Endodermal cell (in vitro differentiated cells): ENCODE results near the gene IMPA2. TPM values are rescaled to one million over a fixed set of nuclear protein-coding genes. Genes with fewer than 3 reads are reported as not detected.
A peak's percentile ranks its signal among the peaks of the same experiment; 100 is the strongest.

Experiments
- DNase-seq: peaks from one replicate; pipeline ENCODE4 v3.0.0-alpha.2; 2017
- H3K27ac ChIP-seq: 2 replicates; pipeline ENCODE4 v1.5.1; 2013; ENCODE audit warnings: mild to moderate bottlenecking, low read depth, low read length, moderate library complexity
- H3K27me3 ChIP-seq: 2 replicates; pipeline ENCODE4 v1.6.1; 2013; ENCODE audit warnings: mild to moderate bottlenecking, low read length, moderate library complexity; ENCODE audit not compliant: insufficient read depth, control insufficient read depth, poor library complexity, severe bottlenecking
- H3K36me3 ChIP-seq: 2 replicates; pipeline ENCODE4 v1.7.0; 2013; ENCODE audit warnings: mild to moderate bottlenecking, low read length, moderate library complexity; ENCODE audit not compliant: control insufficient read depth, insufficient read depth
- H3K4me1 ChIP-seq: one replicate; pipeline ENCODE4 v1.7.0; 2013; ENCODE audit warnings: low read length; ENCODE audit not compliant: control insufficient read depth, insufficient read depth
- H3K4me3 ChIP-seq: 2 replicates; pipeline ENCODE4 v1.5.1; 2013; ENCODE audit warnings: mild to moderate bottlenecking, low read length, moderate library complexity
- H3K9ac ChIP-seq: 2 replicates; pipeline ENCODE4 v1.6.1; 2013; ENCODE audit warnings: mild to moderate bottlenecking, low read length, moderate library complexity; ENCODE audit not compliant: poor library complexity, severe bottlenecking; ENCODE audit errors: extremely low read depth
- H3K9me3 ChIP-seq: 2 replicates; pipeline ENCODE4 v1.6.1; 2013; ENCODE audit warnings: mild to moderate bottlenecking, low read length, moderate library complexity; ENCODE audit not compliant: control insufficient read depth
- H3K27ac Mint-ChIP-seq: 2 replicates; pipeline ENCODE4 v1.8.0; 2020; ENCODE audit warnings: mixed read lengths
- H3K27me3 Mint-ChIP-seq: 2 replicates; pipeline ENCODE4 v1.8.0; 2021; ENCODE audit warnings: mild to moderate bottlenecking, mixed read lengths; ENCODE audit not compliant: insufficient read depth
- H3K36me3 Mint-ChIP-seq: 2 replicates; pipeline ENCODE4 v1.8.0; 2020; ENCODE audit warnings: low read depth, mixed read lengths
- H3K4me1 Mint-ChIP-seq: 2 replicates; pipeline ENCODE4 v1.8.0; 2020; ENCODE audit warnings: mixed read lengths
- H3K4me3 Mint-ChIP-seq: 2 replicates; pipeline ENCODE4 v1.8.0; 2020; ENCODE audit warnings: mild to moderate bottlenecking, moderate library complexity, mixed read lengths
- H3K9me3 Mint-ChIP-seq: 2 replicates; pipeline ENCODE4 v1.8.0; 2020; ENCODE audit warnings: mild to moderate bottlenecking, mixed read lengths
- CTCF ChIP-seq: fragments of 200-600 bp; sonication (generic); conservative IDR thresholded peaks from 2 replicates; pipeline ENCODE4 v1.5.0; 2021; ENCODE audit warnings: antibody characterized with exemption, mild to moderate bottlenecking
- WGBS, 2 experiments: methylation state at CpG; one replicate each; pipeline versions ENCODE4 v1.1.5 to v1.1.7; 2013; ENCODE audit warnings: missing lambda C conversion rate in 2 of 2, mixed read lengths in 1 of 2; ENCODE audit not compliant: insufficient coverage in 1 of 2, insufficient read length in 1 of 2; 5-methylcytosine and 5-hydroxymethylcytosine counted together
- total RNA-seq, 2 donors: library from RNA; stranded (reverse); fragmentation: NEBNext Ultra II Directional in 1 of 2; extraction: Animal tissue kit (Norgen Biotek cat#: 25700) in 1 of 2; gene quantifications; 2 replicates in 1 of 2; 3 replicates in 1 of 2; pipeline ENCODE4 v1.2.1, GENCODE V29; 2021

Gene IMPA2
- total RNA-seq, 2 donors from 2014 or later, result 68.0 to 88.9 TPM

GRCh38 chr18:11999429-11999828, 18.1 kb downstream of the IMPA2 start:
- Mint-ChIP-seq H3K27ac (no peak overlapping the region), H3K4me3 (no peak overlapping the region), H3K9me3 (no peaks in the 10 kb centered on the region), H3K4me1 (peaks cover 18% of the 10 kb centered on the region), H3K27me3 (no peaks in the 10 kb centered on the region), H3K36me3 (peaks cover 32% of the 10 kb centered on the region)
- H3K9ac ChIP-seq, result no peak overlapping the region
- no peaks in the 10 kb centered on the region for H3K27me3 ChIP-seq
- no peak overlapping the region for H3K27ac ChIP-seq
- no peaks in the 10 kb centered on the region for H3K9me3 ChIP-seq
- H3K4me1 ChIP-seq, result peaks cover 5% of the 10 kb centered on the region
- DNase-seq, result no peak
- TF ChIP-seq CTCF, result no peak
- H3K4me3 ChIP-seq, result no peak overlapping the region
- peaks cover 22% of the 10 kb centered on the region for H3K36me3 ChIP-seq
- WGBS, 2 experiments, result 92% methylated on average over 7 of the region's 7 CpGs; no CpG with 5 or more reads in 1 of the 2 experiments

GRCh38 chr18:12000072-12000659, 18.9 kb downstream of the IMPA2 start:
- Mint-ChIP-seq H3K9me3 (no peaks in the 10 kb centered on the region), H3K4me3 (no peak overlapping the region), H3K4me1 (peaks cover 11% of the 10 kb centered on the region), H3K36me3 (peaks cover 32% of the 10 kb centered on the region), H3K27me3 (no peaks in the 10 kb centered on the region), H3K27ac (no peak overlapping the region)
- Histone ChIP-seq H3K4me3 (no peak overlapping the region), H3K36me3 (peaks cover 27% of the 10 kb centered on the region), H3K9me3 (no peaks in the 10 kb centered on the region), H3K27me3 (no peaks in the 10 kb centered on the region), H3K27ac (no peak overlapping the region), H3K4me1 (peaks cover 2% of the 10 kb centered on the region), H3K9ac (no peak overlapping the region)
- no peak for DNase-seq
- WGBS, 2 experiments, result 80 to 94% methylated on average over 1 to 4 of the region's 5 CpGs
- TF ChIP-seq CTCF, result no peak

- H3K27me3 Mint-ChIP-seq, result no peaks in the 10 kb centered on the region
- Histone ChIP-seq H3K36me3 (peaks cover 27% of the 10 kb centered on the region), H3K27me3 (no peaks in the 10 kb centered on the region), H3K9me3 (no peaks in the 10 kb centered on the region), H3K4me1 (no peaks in the 10 kb centered on the region), H3K27ac (no peak overlapping the region), H3K9ac (no peak overlapping the region), H3K4me3 (no peak overlapping the region)
- H3K27ac Mint-ChIP-seq, result peak overlapping the region; percentile 75
- no peaks in the 10 kb centered on the region for H3K4me1 Mint-ChIP-seq
- no peak for TF ChIP-seq CTCF
- peaks cover 40% of the 10 kb centered on the region for H3K36me3 Mint-ChIP-seq
- H3K4me3 Mint-ChIP-seq, result no peak overlapping the region
- H3K9me3 Mint-ChIP-seq, result no peaks in the 10 kb centered on the region
- DNase-seq, result no peak
- 98 to 100% methylated on average over 4 to 5 of the region's 5 CpGs for WGBS, 2 experiments
Observed at GRCh38 chr18:12001421-12001820, 20.1 kb downstream of the IMPA2 start.
